ENCODE results near the gene COL20A1. TPM values are rescaled to one million over a fixed set of nuclear protein-coding genes. Genes with fewer than 3 reads are reported as not detected.

Gene COL20A1
- total and polyA plus RNA-seq, 5 donors: not detected

- ATAC-seq (peak; percentile 31 to 49), DNase-seq (peak; percentile 73 to 90 (median 87))
- H3K4me1 ChIP-seq (ENCODE audit: control insufficient read depth, insufficient read depth, low read length): no peaks in the 10 kb centered on the region
- H3K4me3 ChIP-seq (ENCODE audit: low read length): no peak overlapping the region
- H3K9me3 ChIP-seq (ENCODE audit: control insufficient read depth, low read length): no peaks in the 10 kb centered on the region
- intact Hi-C loops (cut with DNase I): no loop called here
- 59% methylated on average over 22 of the region's 22 CpGs for WGBS
- no peaks in the 10 kb centered on the region for H3K27me3 ChIP-seq (ENCODE audit: control insufficient read depth, insufficient read depth)
- H3K27ac ChIP-seq (ENCODE audit: low read length): no peak overlapping the region
Measured at GRCh38 chr20:63312690-63313348, 19.8 kb downstream of the COL20A1 start.

- Histone ChIP-seq H3K4me3 (ENCODE audit: low read length) (no peak overlapping the region), H3K27me3 (ENCODE audit: control insufficient read depth, insufficient read depth) (no peaks in the 10 kb centered on the region), H3K27ac (ENCODE audit: low read length) (no peak overlapping the region), H3K4me1 (ENCODE audit: control insufficient read depth, insufficient read depth, low read length) (no peaks in the 10 kb centered on the region), H3K9me3 (ENCODE audit: control insufficient read depth, low read length) (no peaks in the 10 kb centered on the region)
- DNase-seq: peak in 2 of 3 donors; percentile 42 to 59
- intact Hi-C loops (cut with DNase I): no loop called here
- WGBS: 79% methylated on average over 25 of the region's 25 CpGs
- ATAC-seq: no peak
Measured at GRCh38 chr20:63313349-63314014, 20.5 kb downstream of the COL20A1 start.

GRCh38 chr20:63314015-63314471 is 21.1 kb downstream of the COL20A1 start:
- Histone ChIP-seq H3K27ac (ENCODE audit: low read length) (no peak overlapping the region), H3K4me1 (ENCODE audit: control insufficient read depth, insufficient read depth, low read length) (no peaks in the 10 kb centered on the region), H3K9me3 (ENCODE audit: control insufficient read depth, low read length) (no peaks in the 10 kb centered on the region), H3K27me3 (ENCODE audit: control insufficient read depth, insufficient read depth) (no peaks in the 10 kb centered on the region), H3K4me3 (ENCODE audit: low read length) (no peak overlapping the region)
- WGBS: 68% methylated on average over 9 of the region's 9 CpGs
- DNase-seq: peak in 2 of 3 donors; percentile 16 to 60
- intact Hi-C loops (cut with DNase I): no loop called here
- no peak for ATAC-seq

- 85% methylated on average over 21 of the region's 21 CpGs for WGBS
- H3K4me3 ChIP-seq (ENCODE audit: low read length): no peak overlapping the region
- H3K4me1 ChIP-seq (ENCODE audit: control insufficient read depth, insufficient read depth, low read length): no peaks in the 10 kb centered on the region
- H3K27ac ChIP-seq (ENCODE audit: low read length): no peak overlapping the region
- ATAC-seq (no peak), DNase-seq (peak in 2 of 3 donors; percentile 11 to 27)
- intact Hi-C loops (cut with DNase I): no loop called here
- no peaks in the 10 kb centered on the region for H3K27me3 ChIP-seq (ENCODE audit: control insufficient read depth, insufficient read depth)
- H3K9me3 ChIP-seq (ENCODE audit: control insufficient read depth, low read length): no peaks in the 10 kb centered on the region
Measured at GRCh38 chr20:63314566-63315239, 21.7 kb downstream of the COL20A1 start.

GRCh38 chr20:63315240-63315689 is 22.3 kb downstream of the COL20A1 start:
- H3K4me3 ChIP-seq (ENCODE audit: low read length): no peak overlapping the region
- H3K27me3 ChIP-seq (ENCODE audit: control insufficient read depth, insufficient read depth): no peaks in the 10 kb centered on the region
- H3K9me3 ChIP-seq (ENCODE audit: control insufficient read depth, low read length): no peaks in the 10 kb centered on the region
- peak in 2 of 3 donors; percentile 42 to 53 for DNase-seq
- intact Hi-C loops (cut with DNase I): no loop called here
- H3K27ac ChIP-seq (ENCODE audit: low read length): no peak overlapping the region
- H3K4me1 ChIP-seq (ENCODE audit: control insufficient read depth, insufficient read depth, low read length): no peaks in the 10 kb centered on the region
- no peak for ATAC-seq
- WGBS: 67% methylated on average over 15 of the region's 15 CpGs

- ATAC-seq (no peak), DNase-seq (peak in 2 of 3 donors; percentile 43 to 59)
- Histone ChIP-seq H3K4me3 (ENCODE audit: low read length) (no peak overlapping the region), H3K27ac (ENCODE audit: low read length) (no peak overlapping the region), H3K4me1 (ENCODE audit: control insufficient read depth, insufficient read depth, low read length) (no peaks in the 10 kb centered on the region), H3K9me3 (ENCODE audit: control insufficient read depth, low read length) (no peaks in the 10 kb centered on the region), H3K27me3 (ENCODE audit: control insufficient read depth, insufficient read depth) (no peaks in the 10 kb centered on the region)
- intact Hi-C loops (cut with DNase I): no loop called here
- 83% methylated on average over 31 of the region's 31 CpGs for WGBS
Measured at GRCh38 chr20:63315731-63316491, 22.9 kb downstream of the COL20A1 start.

GRCh38 chr20:63316502-63316921 is 23.5 kb downstream of the COL20A1 start:
- H3K9me3 ChIP-seq (ENCODE audit: control insufficient read depth, low read length): no peaks in the 10 kb centered on the region
- H3K4me1 ChIP-seq (ENCODE audit: control insufficient read depth, insufficient read depth, low read length): no peaks in the 10 kb centered on the region
- DNase-seq: peak in 2 of 3 donors; percentile 15 to 56
- intact Hi-C loops (cut with DNase I): no loop called here
- no peaks in the 10 kb centered on the region for H3K27me3 ChIP-seq (ENCODE audit: control insufficient read depth, insufficient read depth)
- no peak for ATAC-seq
- H3K4me3 ChIP-seq (ENCODE audit: low read length): no peak overlapping the region
- no peak overlapping the region for H3K27ac ChIP-seq (ENCODE audit: low read length)
- 82% methylated on average over 14 of the region's 14 CpGs for WGBS

GRCh38 chr20:63317061-63317460 is 24.1 kb downstream of the COL20A1 start:
- Histone ChIP-seq H3K4me1 (ENCODE audit: control insufficient read depth, insufficient read depth, low read length) (no peaks in the 10 kb centered on the region), H3K4me3 (ENCODE audit: low read length) (no peak overlapping the region), H3K27ac (ENCODE audit: low read length) (no peak overlapping the region), H3K9me3 (ENCODE audit: control insufficient read depth, low read length) (no peaks in the 10 kb centered on the region), H3K27me3 (ENCODE audit: control insufficient read depth, insufficient read depth) (no peaks in the 10 kb centered on the region)
- 85% methylated on average over 6 of the region's 6 CpGs for WGBS
- ATAC-seq (no peak), DNase-seq (peak in 1 of 3 donors; percentile 5)
- intact Hi-C loops (cut with DNase I): no loop called here

- no peak for ATAC-seq
- Histone ChIP-seq H3K4me1 (ENCODE audit: control insufficient read depth, insufficient read depth, low read length) (no peaks in the 10 kb centered on the region), H3K27ac (ENCODE audit: low read length) (no peak overlapping the region), H3K27me3 (ENCODE audit: control insufficient read depth, insufficient read depth) (no peaks in the 10 kb centered on the region), H3K9me3 (ENCODE audit: control insufficient read depth, low read length) (no peaks in the 10 kb centered on the region), H3K4me3 (ENCODE audit: low read length) (no peak overlapping the region)
- peak in 1 of 3 donors; percentile 4 for DNase-seq
- 84% methylated on average over 18 of the region's 18 CpGs for WGBS
- intact Hi-C loops (cut with DNase I): no loop called here
Measured at GRCh38 chr20:63317601-63318291, 24.8 kb downstream of the COL20A1 start.

GRCh38 chr20:63318391-63319163 is 25.6 kb downstream of the COL20A1 start:
- Histone ChIP-seq H3K9me3 (ENCODE audit: control insufficient read depth, low read length) (no peaks in the 10 kb centered on the region), H3K27ac (ENCODE audit: low read length) (no peak overlapping the region), H3K27me3 (ENCODE audit: control insufficient read depth, insufficient read depth) (no peaks in the 10 kb centered on the region), H3K4me1 (ENCODE audit: control insufficient read depth, insufficient read depth, low read length) (no peaks in the 10 kb centered on the region), H3K4me3 (ENCODE audit: low read length) (no peak overlapping the region)
- ATAC-seq: no peak
- intact Hi-C loops (cut with DNase I): no loop called here
- WGBS: 90% methylated on average over 24 of the region's 24 CpGs
- DNase-seq: peak in 1 of 3 donors; percentile 44
